ENCODE data around the gene WNT9A.

Gene WNT9A

GRCh38 chr1:227886993-227887696 is 60.6 kb downstream of the WNT9A start:
- TF ChIP-seq ZFX (IDR thresholded peaks at IDR 0.05) (no peak), CTCF (conservative IDR thresholded peaks at IDR 0.05) (no peak)
- H3K27ac ChIP-seq = no peak overlapping the region

GRCh38 chr1:227886503-227886961 is 61.2 kb downstream of the WNT9A start:
- no peak overlapping the region for H3K27ac ChIP-seq
- TF ChIP-seq CTCF (conservative IDR thresholded peaks at IDR 0.05) (no peak), ZFX (IDR thresholded peaks at IDR 0.05) (no peak)

- H3K27ac ChIP-seq = peak overlapping the region; percentile 25
- TF ChIP-seq CTCF (conservative IDR thresholded peaks at IDR 0.05) (no peak), ZFX (IDR thresholded peaks at IDR 0.05) (no peak)
These were observed 61.9 kb downstream of the WNT9A start for GRCh38 chr1:227885648-227886502.

GRCh38 chr1:227885135-227885647 is 62.5 kb downstream of the WNT9A start:
- TF ChIP-seq ZFX (IDR thresholded peaks at IDR 0.05) (no peak), CTCF (conservative IDR thresholded peaks at IDR 0.05) (no peak)
- H3K27ac ChIP-seq = peak overlapping the region; percentile 25

- H3K27ac ChIP-seq = no peak overlapping the region
These were observed 63.2 kb downstream of the WNT9A start for GRCh38 chr1:227884370-227885134.

GRCh38 chr1:227883641-227884301 is 64.0 kb downstream of the WNT9A start:
- TF ChIP-seq CTCF (conservative IDR thresholded peaks at IDR 0.05) = no peak
- no peak for TF ChIP-seq ZFX (IDR thresholded peaks at IDR 0.05)

More at GRCh38 chr1:227884370-227885134, 63.2 kb downstream of the WNT9A start:
- TF ChIP-seq ZFX (IDR thresholded peaks at IDR 0.05) (no peak), CTCF (conservative IDR thresholded peaks at IDR 0.05) (no peak)

More at GRCh38 chr1:227883641-227884301, 64.0 kb downstream of the WNT9A start:
- H3K27ac ChIP-seq = no peak overlapping the region
